ENCODE measurements around the gene RGS5. TPM values are rescaled to one million over a fixed set of nuclear protein-coding genes. Genes with fewer than 3 reads are reported as not detected.
"Not testable (repeated sequence)": the region's sequence is repeated elsewhere in the genome, so short reads cannot be mapped to it uniquely, and the experiment has no call there.

Gene RGS5
- total and polyA plus RNA-seq, 2 donors (not counting 3 experiments of a cell fraction or from before 2014, with no cell fraction given): 287 to 770 TPM

GRCh38 chr1:163241746-163242145 lies 39.0 kb upstream of the RGS5 start:
- FAIRE-seq (no peak), DNase-seq (ENCODE audit: low read depth, low spot score) (no peak)
- no peaks in the 10 kb centered on the region for H3K79me2 ChIP-seq (ENCODE audit: control insufficient read depth, insufficient read depth, low read length)
- POLR2A ChIA-PET: no interaction called here
- no peak overlapping the region for H3K27ac ChIP-seq (ENCODE audit: insufficient read depth, low read depth, low read length)
- dilution Hi-C loops (cut with MboI; ENCODE audit: extremely low pct_ligation_motif_present, low sequenced_read_pairs) (no loop called here), intact Hi-C loops (cut with micrococcal nuclease) (no loop called here)
- no peak overlapping the region for H3K9ac ChIP-seq (replicated peaks; ENCODE audit: extremely low read depth, insufficient read depth, low read length)
- H3K9me3 ChIP-seq (replicated peaks; ENCODE audit: control insufficient read depth, insufficient read depth, low read length): no peaks in the 10 kb centered on the region
- TF ChIP-seq GATA2 (IDR thresholded peaks at IDR 0.05; ENCODE audit: insufficient read depth, insufficient read length, low read depth, low read length) (no peak), POLR2A (IDR thresholded peaks at IDR 0.05; ENCODE audit: low read depth, low read length) (no peak), CTCF (IDR thresholded peaks at IDR 0.05; ENCODE audit: extremely low read depth in 1 of 2, insufficient read depth in 1 of 2, low read depth in 1 of 2, low read length in 2 of 2) (no peak)
- TF ChIP-seq, protein P1, sequence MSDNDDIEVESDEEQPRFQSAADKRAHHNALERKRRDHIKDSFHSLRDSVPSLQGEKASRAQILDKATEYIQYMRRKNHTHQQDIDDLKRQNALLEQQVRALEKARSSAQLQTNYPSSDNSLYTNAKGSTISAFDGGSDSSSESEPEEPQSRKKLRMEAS (IDR thresholded peaks at IDR 0.05; ENCODE audit: insufficient read depth, insufficient read length): no peak
- CTCF ChIA-PET: no interaction called here
- H2AFZ ChIP-seq (ENCODE audit: low read depth, low read length): no peak overlapping the region
- no peak overlapping the region for H3K4me3 ChIP-seq (replicated peaks in 1 of 3; ENCODE audit: insufficient read depth in 1 of 3, low read depth in 1 of 3, low read length in 3 of 3)
- no peak overlapping the region for H3K4me2 ChIP-seq (ENCODE audit: insufficient read depth, low read length)
- BruUV-seq (replicated peaks): no TSS peak
- H3K36me3 ChIP-seq (ENCODE audit: control insufficient read depth in 2 of 2, extremely low read depth in 1 of 2, insufficient read depth in 2 of 2, low read length in 2 of 2): no peaks in the 10 kb centered on the region
- no peaks in the 10 kb centered on the region for H3K9me1 ChIP-seq (replicated peaks; ENCODE audit: control insufficient read depth, extremely low read depth, insufficient read depth, low read length)
- no peaks in the 10 kb centered on the region for H4K20me1 ChIP-seq (replicated peaks; ENCODE audit: control insufficient read depth, extremely low read depth, insufficient read depth, low read length)
- H3K4me1 ChIP-seq (ENCODE audit: control insufficient read depth, extremely low read depth, insufficient read depth, low read length): no peaks in the 10 kb centered on the region
- H3K27me3 ChIP-seq (ENCODE audit: control insufficient read depth in 2 of 2, insufficient read depth in 2 of 2, low read length in 2 of 2): no peaks in the 10 kb centered on the region

DNA sequence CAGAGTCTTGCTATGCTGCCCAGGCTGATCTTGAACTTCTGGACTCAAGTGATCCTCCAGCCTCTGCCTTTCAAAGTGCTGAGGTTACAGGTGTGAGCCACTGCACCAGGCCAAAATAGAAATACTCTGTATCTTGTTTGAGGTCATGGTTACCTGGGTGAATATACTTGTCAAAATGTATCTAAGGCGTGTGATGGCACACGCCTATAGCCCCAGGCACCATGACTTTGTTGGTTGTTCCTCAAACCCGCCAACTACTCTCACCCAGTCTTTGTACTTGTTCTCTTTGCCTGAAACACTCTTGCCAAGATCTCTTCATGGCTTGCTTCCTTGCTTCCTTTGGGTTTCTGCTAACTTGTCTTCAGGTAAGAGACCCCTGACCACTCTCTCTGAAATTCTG lies 38.0 kb upstream of the RGS5 start:
- TF ChIP-seq FOS (IDR thresholded peaks at IDR 0.05; ENCODE audit: borderline replicate concordance, insufficient read depth, low read length) (no peak), EZH2 (IDR thresholded peaks at IDR 0.05; ENCODE audit: borderline replicate concordance, low read depth, low read length, severe bottlenecking) (no peak), GATA2 (IDR thresholded peaks at IDR 0.05; ENCODE audit: insufficient read depth, insufficient read length, low read depth, low read length) (no peak), POLR2AphosphoS5 (IDR thresholded peaks at IDR 0.05; ENCODE audit: insufficient read depth, low read depth, low read length) (no peak), MYC (IDR thresholded peaks at IDR 0.05; ENCODE audit: low read depth, low read length) (no peak)
- TF ChIP-seq, protein P1 (IDR thresholded peaks at IDR 0.05; ENCODE audit: insufficient read depth, insufficient read length): no peak
- Histone ChIP-seq H3K4me3 (replicated peaks in 1 of 3; ENCODE audit: insufficient read depth in 1 of 3, low read depth in 1 of 3, low read length in 3 of 3) (no peak overlapping the region), H2AFZ (ENCODE audit: low read depth, low read length) (no peak overlapping the region), H3K9me1 (replicated peaks; ENCODE audit: control insufficient read depth, extremely low read depth, insufficient read depth, low read length) (no peaks in the 10 kb centered on the region), H4K20me1 (replicated peaks; ENCODE audit: control insufficient read depth, extremely low read depth, insufficient read depth, low read length) (no peaks in the 10 kb centered on the region), H3K9me3 (replicated peaks; ENCODE audit: control insufficient read depth, insufficient read depth, low read length) (no peaks in the 10 kb centered on the region), H3K9ac (replicated peaks; ENCODE audit: extremely low read depth, insufficient read depth, low read length) (no peak overlapping the region), H3K4me2 (ENCODE audit: insufficient read depth, low read length) (no peak overlapping the region), H3K27ac (ENCODE audit: insufficient read depth, low read depth, low read length) (no peak overlapping the region), H3K4me1 (ENCODE audit: control insufficient read depth, extremely low read depth, insufficient read depth, low read length) (no peaks in the 10 kb centered on the region), H3K36me3 (ENCODE audit: control insufficient read depth in 2 of 2, extremely low read depth in 1 of 2, insufficient read depth in 2 of 2, low read length in 2 of 2) (no peaks in the 10 kb centered on the region), H3K27me3 (ENCODE audit: control insufficient read depth in 2 of 2, insufficient read depth in 2 of 2, low read length in 2 of 2) (no peaks in the 10 kb centered on the region), H3K79me2 (ENCODE audit: control insufficient read depth, insufficient read depth, low read length) (no peaks in the 10 kb centered on the region)
- intact Hi-C loops (cut with micrococcal nuclease) (no loop called here), dilution Hi-C loops (cut with MboI; ENCODE audit: extremely low pct_ligation_motif_present, low sequenced_read_pairs) (no loop called here)
- DNase-seq (ENCODE audit: low read depth, low spot score) (no peak), FAIRE-seq (no peak)
- CTCF ChIA-PET: no interaction called here
- POLR2A ChIA-PET: no interaction called here
- no TSS peak for BruUV-seq (replicated peaks)

DNA sequence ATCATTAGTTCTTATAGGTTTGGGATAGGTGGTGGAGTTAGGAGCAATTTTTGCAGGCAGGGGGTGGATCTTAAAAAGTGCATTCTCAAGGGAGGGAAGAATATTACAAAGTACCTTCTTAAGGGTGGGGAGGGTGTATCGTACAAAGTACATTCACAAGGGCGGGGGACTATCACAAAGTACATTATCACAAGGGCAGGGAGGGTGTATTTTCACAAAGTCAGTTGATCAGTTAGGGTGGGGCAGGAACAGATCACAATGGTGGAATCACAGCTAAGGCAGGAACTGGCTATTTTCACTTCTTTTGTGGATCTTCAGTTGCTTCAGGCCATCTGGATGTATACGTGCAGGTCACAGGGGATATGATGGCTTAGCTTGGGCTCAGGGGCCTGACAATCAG lies 30.9 kb upstream of the RGS5 start:
- H3K9me3 ChIP-seq (replicated peaks; ENCODE audit: control insufficient read depth, insufficient read depth, low read length); dilution Hi-C loops (cut with MboI; ENCODE audit: extremely low pct_ligation_motif_present, low sequenced_read_pairs); H3K9ac ChIP-seq (replicated peaks; ENCODE audit: extremely low read depth, insufficient read depth, low read length); H3K4me3 ChIP-seq (replicated peaks in 1 of 3; ENCODE audit: insufficient read depth in 1 of 3, low read depth in 1 of 3, low read length in 3 of 3); BruUV-seq (replicated peaks); H3K9me1 ChIP-seq (replicated peaks; ENCODE audit: control insufficient read depth, extremely low read depth, insufficient read depth, low read length); POLR2A ChIA-PET; DNase-seq (ENCODE audit: low read depth, low spot score); intact Hi-C loops (cut with micrococcal nuclease); H3K4me2 ChIP-seq (ENCODE audit: insufficient read depth, low read length); H3K36me3 ChIP-seq (ENCODE audit: control insufficient read depth in 2 of 2, extremely low read depth in 1 of 2, insufficient read depth in 2 of 2, low read length in 2 of 2); H3K79me2 ChIP-seq (ENCODE audit: control insufficient read depth, insufficient read depth, low read length); H4K20me1 ChIP-seq (replicated peaks; ENCODE audit: control insufficient read depth, extremely low read depth, insufficient read depth, low read length); FAIRE-seq; H3K27ac ChIP-seq (ENCODE audit: insufficient read depth, low read depth, low read length); H2AFZ ChIP-seq (ENCODE audit: low read depth, low read length); H3K27me3 ChIP-seq (ENCODE audit: control insufficient read depth in 2 of 2, insufficient read depth in 2 of 2, low read length in 2 of 2); H3K4me1 ChIP-seq (ENCODE audit: control insufficient read depth, extremely low read depth, insufficient read depth, low read length); CTCF ChIA-PET: not testable (repeated sequence)
